MCF 10A (cell line): ENCODE data around the gene DMRT1. TPM values are rescaled to one million over a fixed set of nuclear protein-coding genes. Genes with fewer than 3 reads are reported as not detected.

Experiments
- BruUV-seq: library from RNA; stranded (reverse); fragments of 400-500 nt; replicated peaks from 2 replicates; lab custom pipeline; 2021; lab: Mats Ljungman, UMichigan
- CTCF ChIA-PET: fragments of 300-600 bp; sonication (Branson Sonifier 250); formaldehyde crosslinking; extraction: SDS; loops from one replicate; lab custom pipeline; 2021; ENCODE audit warnings: antibody characterized with exemption, inconsistent platforms; lab: Yijun Ruan, JAX
- POLR2A ChIA-PET: fragments of 300-600, 350-650 bp; sonication (Branson Sonifier 250); formaldehyde crosslinking; extraction: SDS; loops from one replicate; lab custom pipeline; 2020; ENCODE audit warnings: antibody characterized with exemption, inconsistent platforms; lab: Yijun Ruan, JAX
- DNase-seq: peaks from one replicate; pipeline ENCODE4 v3.0.0-alpha.2; 2018; ENCODE audit not compliant: unreplicated experiment
- H3K27ac Mint-ChIP-seq: one replicate; pipeline ENCODE4 v1.8.0; 2022; ENCODE audit warnings: mild to moderate bottlenecking, low read depth, mixed read lengths; ENCODE audit not compliant: unreplicated experiment
- H3K27me3 Mint-ChIP-seq: one replicate; pipeline ENCODE4 v1.8.0; 2022; ENCODE audit warnings: mixed read lengths; ENCODE audit not compliant: insufficient read depth, unreplicated experiment
- H3K36me3 Mint-ChIP-seq: one replicate; pipeline ENCODE4 v1.8.0; 2022; ENCODE audit warnings: mild to moderate bottlenecking, moderate library complexity, mixed read lengths; ENCODE audit not compliant: insufficient read depth, unreplicated experiment
- H3K4me1 Mint-ChIP-seq: one replicate; pipeline ENCODE4 v1.8.0; 2022; ENCODE audit warnings: mixed read lengths; ENCODE audit not compliant: insufficient read depth, unreplicated experiment
- H3K4me3 Mint-ChIP-seq: one replicate; pipeline ENCODE4 v1.8.0; 2022; ENCODE audit warnings: mild to moderate bottlenecking, moderate library complexity, mixed read lengths; ENCODE audit not compliant: unreplicated experiment
- H3K9me3 Mint-ChIP-seq: one replicate; pipeline ENCODE4 v1.8.0; 2022; ENCODE audit warnings: mixed read lengths; ENCODE audit not compliant: unreplicated experiment
- intact Hi-C: fragments of 100-400 bp; cut with micrococcal nuclease; formaldehyde crosslinking; loops from 2 replicates; pipeline ENCODE4 v1.14.1; 2022
- total RNA-seq: library from RNA; stranded (reverse); gene quantifications from 2 replicates; pipeline ENCODE4 v1.2.3, GENCODE V29; 2022
- TF ChIP-seq, protein P1 (sequence below): fragments of 200-600 bp; IDR thresholded peaks from one replicate; pipeline ENCODE4 v1.8.0; 2022; ENCODE audit warnings: antibody characterized with exemption, mild to moderate bottlenecking; ENCODE audit not compliant: unreplicated experiment

The DMRT1 gene
- total RNA-seq, 1 experiment from 2014 or later = not detected

DNA sequence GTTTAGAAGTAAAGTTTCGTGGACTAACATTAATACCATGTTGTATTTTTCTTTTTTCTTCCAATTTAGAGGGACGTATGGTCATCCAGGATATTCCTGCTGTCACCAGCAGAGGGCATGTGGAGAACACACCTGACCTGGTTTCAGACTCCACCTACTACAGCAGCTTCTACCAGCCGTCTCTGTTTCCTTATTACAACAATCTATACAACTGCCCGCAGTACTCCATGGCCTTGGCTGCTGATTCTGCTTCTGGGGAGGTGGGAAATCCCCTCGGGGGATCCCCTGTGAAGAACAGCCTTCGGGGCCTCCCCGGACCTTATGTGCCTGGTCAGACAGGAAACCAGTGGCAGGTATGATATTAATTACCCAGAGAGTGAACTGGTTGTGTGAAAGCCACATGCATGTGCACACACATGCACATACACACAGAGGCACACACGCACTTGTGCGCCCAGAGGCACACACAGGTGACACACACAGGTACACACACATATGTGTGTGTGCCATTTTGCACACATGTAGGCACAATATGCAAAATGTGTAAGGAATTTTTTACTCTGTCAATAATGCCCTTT, 52.4 kb downstream of the DMRT1 start:
- DNase-seq = peak; percentile 77
- Mint-ChIP-seq H3K4me1 (peaks cover 16% of the 10 kb centered on the region), H3K4me3 (no peak overlapping the region), H3K27ac (no peak overlapping the region), H3K36me3 (peaks cover 4% of the 10 kb centered on the region), H3K27me3 (no peaks in the 10 kb centered on the region), H3K9me3 (no peaks in the 10 kb centered on the region)
- BruUV-seq = no TSS peak
- ChIA-PET CTCF (interaction anchor here (0.5 to 12.4 kb wide), 48 partner anchors 9 to 839 kb away, joined by 3 to 183 read pairs (median 3); no protein-coding TSS in a partner anchor), POLR2A (interaction anchor here (0.6 to 0.7 kb wide), 3 partner anchors 23 to 115 kb away, joined by 3 read pairs; no protein-coding TSS in a partner anchor)
- TF ChIP-seq, protein P1, sequence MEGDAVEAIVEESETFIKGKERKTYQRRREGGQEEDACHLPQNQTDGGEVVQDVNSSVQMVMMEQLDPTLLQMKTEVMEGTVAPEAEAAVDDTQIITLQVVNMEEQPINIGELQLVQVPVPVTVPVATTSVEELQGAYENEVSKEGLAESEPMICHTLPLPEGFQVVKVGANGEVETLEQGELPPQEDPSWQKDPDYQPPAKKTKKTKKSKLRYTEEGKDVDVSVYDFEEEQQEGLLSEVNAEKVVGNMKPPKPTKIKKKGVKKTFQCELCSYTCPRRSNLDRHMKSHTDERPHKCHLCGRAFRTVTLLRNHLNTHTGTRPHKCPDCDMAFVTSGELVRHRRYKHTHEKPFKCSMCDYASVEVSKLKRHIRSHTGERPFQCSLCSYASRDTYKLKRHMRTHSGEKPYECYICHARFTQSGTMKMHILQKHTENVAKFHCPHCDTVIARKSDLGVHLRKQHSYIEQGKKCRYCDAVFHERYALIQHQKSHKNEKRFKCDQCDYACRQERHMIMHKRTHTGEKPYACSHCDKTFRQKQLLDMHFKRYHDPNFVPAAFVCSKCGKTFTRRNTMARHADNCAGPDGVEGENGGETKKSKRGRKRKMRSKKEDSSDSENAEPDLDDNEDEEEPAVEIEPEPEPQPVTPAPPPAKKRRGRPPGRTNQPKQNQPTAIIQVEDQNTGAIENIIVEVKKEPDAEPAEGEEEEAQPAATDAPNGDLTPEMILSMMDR = peak; percentile 83
- intact Hi-C loops = loop anchor here (1.0 to 5.0 kb wide), 6 partner anchors 111 to 726 kb away; no protein-coding TSS in a partner anchor

DNA sequence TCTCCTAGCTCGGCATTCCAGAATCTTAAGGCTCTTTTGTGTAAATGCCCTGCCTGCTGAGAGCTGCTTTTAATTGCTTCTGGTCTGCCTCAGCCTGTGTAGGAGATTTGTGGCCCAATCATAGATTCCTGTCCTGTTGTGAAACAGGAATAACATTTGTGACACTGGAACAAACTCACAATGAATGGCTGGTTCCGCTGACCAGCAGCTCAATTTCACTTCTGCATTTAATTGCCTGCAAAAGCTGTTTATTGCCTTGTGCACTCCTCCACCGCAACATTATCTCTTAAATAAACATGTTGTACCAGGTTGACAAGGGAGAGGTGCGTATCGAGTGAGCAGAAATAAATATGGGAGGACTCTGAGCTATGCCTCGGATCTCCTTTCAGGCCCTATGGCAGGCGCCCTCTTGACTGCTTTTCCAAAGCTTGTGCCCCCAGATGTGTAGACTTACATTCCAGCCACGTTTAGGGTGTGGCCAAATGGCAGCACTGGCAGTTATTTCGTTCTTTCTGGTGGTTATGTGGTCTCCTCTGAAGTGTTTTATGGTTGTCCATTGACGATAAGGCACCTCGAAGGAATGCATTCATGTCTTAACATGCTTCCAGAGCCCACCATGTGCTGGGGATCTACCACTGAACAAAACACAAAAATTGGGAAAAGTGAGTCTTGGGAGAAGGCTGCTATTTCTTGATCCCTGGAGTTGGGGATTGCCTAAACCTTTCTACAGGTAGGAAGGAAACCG, 58.1 kb downstream of the DMRT1 start:
- peaks cover 11% of the 10 kb centered on the region for H3K27me3 Mint-ChIP-seq
- CTCF ChIA-PET = interaction anchor here (0.6 to 12.4 kb wide), 7 partner anchors 8 to 109 kb away, joined by 3 to 183 read pairs (median 5); no protein-coding TSS in a partner anchor
- BruUV-seq = no TSS peak

DNA sequence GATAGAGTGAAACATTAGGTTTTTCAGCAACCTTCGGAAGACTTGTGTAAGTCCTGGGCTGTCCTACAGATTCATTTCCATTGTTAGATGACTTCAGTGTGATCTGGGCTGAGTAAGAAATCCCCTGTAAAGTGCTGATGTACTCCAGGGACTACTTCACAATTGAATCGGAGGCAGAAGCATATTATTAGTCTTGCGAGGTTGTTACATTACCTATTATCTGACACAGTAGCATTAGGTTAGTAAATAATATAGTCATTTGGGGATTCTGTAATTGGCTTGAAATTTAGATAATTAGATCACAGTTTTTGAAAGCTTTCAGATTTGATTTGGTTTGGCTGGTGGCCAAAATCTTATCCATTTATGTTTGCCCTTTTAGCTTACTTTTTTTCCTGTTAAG, 62.4 kb downstream of the DMRT1 start:
- Mint-ChIP-seq H3K4me3 (no peak overlapping the region), H3K27me3 (peaks cover 51% of the 10 kb centered on the region), H3K9me3 (no peaks in the 10 kb centered on the region), H3K27ac (no peak overlapping the region), H3K4me1 (no peaks in the 10 kb centered on the region), H3K36me3 (no peaks in the 10 kb centered on the region)
- BruUV-seq = no TSS peak
- DNase-seq = no peak
- ChIA-PET CTCF (interaction anchor here (0.7 to 2.3 kb wide), 5 partner anchors 12 to 587 kb away, joined by 3 to 13 read pairs (median 6); no protein-coding TSS in a partner anchor), POLR2A (interaction anchor here (0.8 to 1.3 kb wide), 2 partner anchors 30 to 226 kb away, joined by 4 to 5 read pairs; no protein-coding TSS in a partner anchor)
- TF ChIP-seq, protein P1 = no peak
- intact Hi-C loops = no loop called here

More for the DNA sequence above, 58.1 kb downstream of the DMRT1 start:
- no peak overlapping the region for H3K4me3 Mint-ChIP-seq
- DNase-seq = no peak
- intact Hi-C loops = no loop called here
- H3K36me3 Mint-ChIP-seq = peaks cover 4% of the 10 kb centered on the region
- no peaks in the 10 kb centered on the region for H3K9me3 Mint-ChIP-seq
- TF ChIP-seq, protein P1 = no peak
- no peak overlapping the region for H3K27ac Mint-ChIP-seq
- POLR2A ChIA-PET = interaction anchor here (0.7 kb wide), 1 partner anchor 821 kb away, joined by 3 read pairs; no protein-coding TSS in a partner anchor
- H3K4me1 Mint-ChIP-seq = peaks cover 10% of the 10 kb centered on the region

DNA sequence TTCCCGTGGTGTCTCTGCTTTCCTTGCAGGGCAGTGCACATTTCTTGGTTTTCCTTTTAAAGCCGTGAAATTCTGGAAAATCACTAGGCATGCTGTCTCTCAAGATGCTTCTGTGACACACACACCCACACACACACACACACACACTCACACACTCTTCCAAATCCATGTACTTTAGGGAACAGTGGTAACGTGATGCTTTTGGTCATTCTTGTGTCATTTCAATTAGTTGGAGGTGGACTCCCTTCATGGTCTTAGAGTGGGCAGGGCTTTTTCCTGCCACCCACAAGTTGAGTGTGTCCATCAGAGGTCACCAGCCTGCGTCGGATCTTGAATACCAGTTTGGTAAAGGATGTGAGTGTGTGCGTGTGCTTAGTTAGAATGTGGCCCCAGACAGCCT, 64.4 kb downstream of the DMRT1 start:
- CTCF ChIA-PET = interaction anchor here (1.3 kb wide), 1 partner anchor 16 kb away, joined by 3 read pairs; no protein-coding TSS in a partner anchor
- no peaks in the 10 kb centered on the region for H3K36me3 Mint-ChIP-seq
- no peaks in the 10 kb centered on the region for H3K9me3 Mint-ChIP-seq
- intact Hi-C loops = no loop called here
- H3K27ac Mint-ChIP-seq = no peak overlapping the region
- peaks cover 58% of the 10 kb centered on the region for H3K27me3 Mint-ChIP-seq
- DNase-seq = no peak
- H3K4me3 Mint-ChIP-seq = no peak overlapping the region
- H3K4me1 Mint-ChIP-seq = no peaks in the 10 kb centered on the region
- TF ChIP-seq, protein P1 = no peak
- BruUV-seq = no TSS peak
- POLR2A ChIA-PET = no interaction called here
